ENCODE results near the gene CFAP299.
"Not testable (repeated sequence)": the region's sequence is repeated elsewhere in the genome, so short reads cannot be mapped to it uniquely, and the experiment has no call there.

Gene CFAP299

DNA sequence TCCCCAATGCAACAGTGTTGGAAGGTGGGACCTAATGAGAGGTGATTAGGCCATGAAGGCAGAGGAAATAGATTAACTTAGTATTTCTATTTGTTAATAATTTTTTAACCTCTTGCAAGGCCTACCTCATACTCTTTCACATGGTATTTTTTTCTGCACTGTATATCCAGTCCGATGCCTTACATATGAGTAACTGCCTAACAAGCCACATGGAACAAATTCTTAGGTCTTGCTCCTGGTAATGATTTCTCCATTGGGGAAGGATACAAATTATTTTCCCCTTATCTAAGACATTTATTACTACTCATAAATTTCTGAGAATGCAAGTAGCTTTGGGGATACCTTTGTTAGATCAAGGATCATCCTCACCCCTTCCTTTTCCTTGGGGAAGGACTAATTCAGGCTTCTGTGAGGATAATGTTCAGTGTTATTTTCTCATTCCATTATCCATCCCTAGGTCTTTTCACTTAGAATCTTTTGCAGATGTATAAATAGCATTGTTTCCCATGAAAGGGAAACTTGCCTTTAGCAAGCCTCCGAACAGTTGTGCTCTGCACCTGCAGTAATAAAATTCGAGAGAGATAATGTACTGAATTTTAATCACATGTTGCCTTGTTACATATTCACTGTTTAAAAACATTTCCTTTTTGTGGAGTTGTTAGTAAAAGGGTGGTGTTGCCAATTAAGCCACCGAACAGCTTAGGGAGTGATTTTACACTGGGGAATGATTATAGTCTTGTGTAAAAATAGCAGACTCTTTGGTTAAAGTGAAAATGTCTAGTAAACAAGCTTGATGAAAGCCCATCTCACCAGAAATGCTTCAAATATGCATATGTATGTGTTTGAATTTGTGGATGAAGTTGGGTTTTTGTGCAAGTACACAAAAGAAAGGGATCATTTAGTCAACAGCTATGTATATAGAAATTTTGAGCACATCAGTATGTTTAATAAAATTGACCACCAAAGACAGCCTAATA, 89.9 kb downstream of the CFAP299 start:
- Histone ChIP-seq H3K27me3 (ENCODE audit: control insufficient read depth, insufficient read depth, low read length) (no peaks in the 10 kb centered on the region), H3K9me3 (replicated peaks; ENCODE audit: low read length) (no peaks in the 10 kb centered on the region), H3K9ac (ENCODE audit: low read depth, low read length) (no peak overlapping the region), H3K4me3 (ENCODE audit: low read length) (no peak overlapping the region), H3K4me1 (ENCODE audit: control insufficient read depth, insufficient read depth, low read length) (no peaks in the 10 kb centered on the region), H3K36me3 (ENCODE audit: insufficient read depth, low read length) (no peaks in the 10 kb centered on the region), H3K4me2 (ENCODE audit: low read length) (no peak overlapping the region)

DNA sequence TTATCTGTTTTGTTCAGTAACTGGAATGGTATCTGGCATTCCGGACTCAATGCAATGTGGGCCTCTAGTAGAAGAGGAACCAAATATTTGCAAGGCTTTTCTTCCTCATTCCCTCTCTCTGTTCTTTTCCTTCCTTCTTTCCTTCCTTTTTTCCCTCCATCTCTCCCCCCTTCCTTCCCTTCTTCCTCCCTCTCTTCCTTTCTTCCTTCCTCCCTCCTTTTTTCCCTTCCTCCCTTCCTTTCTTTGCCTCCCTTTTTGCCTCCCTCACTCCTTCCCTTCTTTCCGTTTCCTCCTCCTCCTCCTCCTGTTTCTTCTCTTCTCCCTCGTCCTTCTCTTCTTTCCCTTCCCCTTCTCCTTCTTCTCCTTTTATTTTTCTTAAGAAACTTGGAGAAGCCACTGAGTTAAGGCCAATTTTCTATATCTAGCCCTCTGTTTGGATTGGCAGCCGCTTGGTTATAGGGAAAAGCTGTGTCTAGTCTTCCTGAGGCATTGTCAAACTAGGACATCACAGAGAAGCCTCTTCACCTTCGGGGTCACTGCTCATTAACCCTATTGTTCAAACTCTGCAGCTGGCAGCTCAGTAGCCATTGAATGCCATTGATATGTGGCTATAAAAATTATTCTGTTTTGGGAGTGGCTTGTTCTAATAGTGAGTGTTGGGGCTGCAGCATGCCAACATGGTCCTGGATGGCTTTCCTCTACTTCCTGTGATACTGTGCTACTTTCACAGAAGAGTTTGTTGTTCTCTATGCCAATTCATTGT, 95.9 kb downstream of the CFAP299 start:
- no peak overlapping the region for H3K4me3 ChIP-seq (ENCODE audit: low read length)
- H3K9me3 ChIP-seq (replicated peaks; ENCODE audit: low read length): no peaks in the 10 kb centered on the region
- no peaks in the 10 kb centered on the region for H3K27me3 ChIP-seq (ENCODE audit: control insufficient read depth, insufficient read depth, low read length)
- H3K4me1 ChIP-seq (ENCODE audit: control insufficient read depth, insufficient read depth, low read length): no peaks in the 10 kb centered on the region
- H3K36me3 ChIP-seq (ENCODE audit: insufficient read depth, low read length): no peaks in the 10 kb centered on the region
- no peak overlapping the region for H3K9ac ChIP-seq (ENCODE audit: low read depth, low read length)
- H3K4me2 ChIP-seq (ENCODE audit: low read length): no peak overlapping the region

DNA sequence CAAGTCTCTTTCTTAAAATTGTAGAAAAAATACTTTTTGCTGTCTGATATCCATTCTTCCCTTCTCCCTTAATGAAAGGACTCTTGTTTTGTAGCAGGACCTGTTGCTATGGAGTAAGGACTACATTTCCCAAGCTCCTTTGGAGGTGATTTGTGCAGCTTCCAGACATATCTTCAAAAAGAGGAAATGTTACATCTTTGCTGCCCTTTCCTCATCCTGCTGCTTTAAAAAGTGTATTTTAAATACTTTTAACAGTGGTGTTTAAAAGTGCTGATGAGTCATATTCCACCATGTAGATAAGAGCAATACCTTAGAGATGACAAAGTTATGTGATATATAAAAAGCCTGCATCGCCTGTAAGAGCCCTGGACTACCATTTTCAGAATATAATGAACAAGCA, 98.7 kb downstream of the CFAP299 start:
- Histone ChIP-seq H3K36me3 (ENCODE audit: insufficient read depth, low read length) (no peaks in the 10 kb centered on the region), H3K9ac (ENCODE audit: low read depth, low read length) (no peak overlapping the region), H3K27me3 (ENCODE audit: control insufficient read depth, insufficient read depth, low read length) (no peaks in the 10 kb centered on the region), H3K4me3 (ENCODE audit: low read length) (no peak overlapping the region), H3K4me1 (ENCODE audit: control insufficient read depth, insufficient read depth, low read length) (no peaks in the 10 kb centered on the region), H3K4me2 (ENCODE audit: low read length) (no peak overlapping the region), H3K9me3 (replicated peaks; ENCODE audit: low read length) (no peaks in the 10 kb centered on the region)

DNA sequence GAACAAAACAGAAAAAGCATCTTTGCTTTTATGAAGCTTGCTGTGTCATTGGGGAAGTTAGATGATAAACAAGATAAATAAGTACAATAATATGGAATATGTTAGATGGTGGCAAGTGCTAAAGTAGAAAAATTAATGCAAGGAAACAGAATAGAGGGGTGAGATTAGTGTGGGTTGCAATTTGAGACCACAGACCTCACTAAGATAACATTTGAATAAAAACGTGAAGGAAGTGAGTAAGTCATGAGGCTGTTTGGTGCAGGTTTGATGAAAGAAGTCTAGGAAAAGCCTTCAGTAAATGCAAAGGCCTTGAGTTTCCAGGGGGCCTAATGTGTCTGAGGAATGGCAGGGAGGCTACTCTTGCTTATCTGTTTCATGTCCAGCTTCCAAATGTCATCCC, 102.5 kb downstream of the CFAP299 start:
- Histone ChIP-seq H3K4me1 (ENCODE audit: control insufficient read depth, insufficient read depth, low read length) (peaks cover 5% of the 10 kb centered on the region), H3K9ac (ENCODE audit: low read depth, low read length) (no peak overlapping the region), H3K36me3 (ENCODE audit: insufficient read depth, low read length) (no peaks in the 10 kb centered on the region), H3K9me3 (replicated peaks; ENCODE audit: low read length) (no peaks in the 10 kb centered on the region), H3K4me2 (ENCODE audit: low read length) (no peak overlapping the region), H3K4me3 (ENCODE audit: low read length) (no peak overlapping the region), H3K27me3 (ENCODE audit: control insufficient read depth, insufficient read depth, low read length) (no peaks in the 10 kb centered on the region)

DNA sequence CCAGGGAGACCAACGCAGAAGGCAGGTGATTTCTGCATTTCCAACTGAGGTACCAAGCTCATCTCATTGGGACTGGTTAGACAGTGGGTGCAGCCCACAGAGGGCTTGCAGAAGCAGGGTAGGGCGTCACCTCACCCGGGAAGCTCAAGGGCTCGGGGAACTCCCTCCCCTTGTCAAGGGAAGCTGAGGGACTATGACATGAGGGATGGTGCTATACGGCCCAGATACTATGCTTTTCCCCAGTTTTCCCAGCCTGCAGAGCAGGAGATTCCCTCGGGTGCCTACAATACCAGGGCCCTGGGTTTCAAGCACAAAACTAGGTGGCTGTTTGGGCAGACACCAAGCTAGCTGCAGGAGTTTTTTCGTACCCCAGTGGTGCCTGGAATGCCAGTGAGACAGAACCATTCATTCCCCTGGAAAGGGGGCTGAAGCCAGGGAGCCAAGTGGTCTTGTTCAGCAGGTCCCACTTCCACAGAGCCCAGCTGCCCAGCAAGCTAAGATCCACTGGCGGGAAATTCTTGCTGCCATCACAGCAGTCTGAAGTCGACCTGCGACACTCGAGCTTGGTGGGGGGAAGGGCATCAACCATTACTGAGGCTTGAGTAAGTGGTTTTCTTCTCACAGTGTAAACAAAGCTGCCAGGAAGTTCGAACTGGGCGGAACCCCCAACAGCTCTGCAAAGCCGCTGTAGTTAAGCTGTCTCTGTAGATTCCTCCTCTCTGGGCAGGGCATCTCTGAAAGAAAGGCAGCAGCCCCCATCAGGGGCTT, 103.9 kb downstream of the CFAP299 start:
- not testable (repeated sequence) for H3K36me3 ChIP-seq (ENCODE audit: insufficient read depth, low read length); H3K9ac ChIP-seq (ENCODE audit: low read depth, low read length); H3K27me3 ChIP-seq (ENCODE audit: control insufficient read depth, insufficient read depth, low read length); H3K9me3 ChIP-seq (replicated peaks; ENCODE audit: low read length); H3K4me2 ChIP-seq (ENCODE audit: low read length); H3K4me1 ChIP-seq (ENCODE audit: control insufficient read depth, insufficient read depth, low read length); H3K4me3 ChIP-seq (ENCODE audit: low read length)

DNA sequence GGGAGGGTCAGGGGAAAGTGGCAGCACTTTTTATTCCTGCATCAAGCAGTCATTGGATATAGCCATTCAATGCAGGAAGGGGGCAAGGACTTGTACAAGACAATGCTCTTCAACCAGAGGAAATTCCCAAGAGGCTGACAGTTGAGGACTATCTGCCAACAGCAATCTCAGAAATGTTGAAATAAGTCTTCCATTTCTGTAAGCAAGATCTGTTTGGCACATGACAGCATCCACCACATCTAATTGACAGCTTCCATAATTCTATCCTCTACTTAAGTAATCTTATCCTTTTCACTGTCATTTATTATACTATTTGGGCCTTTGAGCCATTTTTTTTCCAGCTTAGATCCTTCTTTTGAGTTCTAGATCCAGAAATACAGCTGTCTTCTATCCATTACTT, 110.7 kb downstream of the CFAP299 start:
- Histone ChIP-seq H3K9ac (ENCODE audit: low read depth, low read length) (no peak overlapping the region), H3K4me2 (ENCODE audit: low read length) (no peak overlapping the region), H3K4me3 (ENCODE audit: low read length) (no peak overlapping the region), H3K36me3 (ENCODE audit: insufficient read depth, low read length) (no peaks in the 10 kb centered on the region), H3K4me1 (ENCODE audit: control insufficient read depth, insufficient read depth, low read length) (peaks cover 8% of the 10 kb centered on the region), H3K9me3 (replicated peaks; ENCODE audit: low read length) (no peaks in the 10 kb centered on the region), H3K27me3 (ENCODE audit: control insufficient read depth, insufficient read depth, low read length) (no peaks in the 10 kb centered on the region)

DNA sequence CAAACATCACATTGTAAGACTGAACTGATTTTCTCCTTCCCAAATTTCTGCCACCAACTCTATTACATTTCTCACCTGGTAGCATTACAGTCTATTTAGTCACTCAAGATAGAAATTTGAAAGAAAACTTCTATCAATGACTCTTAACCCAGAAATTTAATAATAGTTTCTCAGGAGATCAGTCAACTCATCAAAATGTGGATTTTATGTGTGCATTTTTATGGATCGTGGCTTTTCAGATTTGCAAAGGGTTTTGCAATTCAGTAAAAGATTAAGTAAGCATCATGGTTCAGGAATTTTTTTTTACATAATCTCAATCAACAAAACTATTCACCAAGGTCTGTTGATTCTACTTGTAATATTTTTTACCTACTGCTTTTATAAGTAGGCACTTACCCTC, 111.1 kb downstream of the CFAP299 start:
- no peak overlapping the region for H3K4me3 ChIP-seq (ENCODE audit: low read length)
- H3K9me3 ChIP-seq (replicated peaks; ENCODE audit: low read length): no peaks in the 10 kb centered on the region
- no peak overlapping the region for H3K9ac ChIP-seq (ENCODE audit: low read depth, low read length)
- H3K27me3 ChIP-seq (ENCODE audit: control insufficient read depth, insufficient read depth, low read length): no peaks in the 10 kb centered on the region
- no peaks in the 10 kb centered on the region for H3K36me3 ChIP-seq (ENCODE audit: insufficient read depth, low read length)
- no peak overlapping the region for H3K4me2 ChIP-seq (ENCODE audit: low read length)
- H3K4me1 ChIP-seq (ENCODE audit: control insufficient read depth, insufficient read depth, low read length): peaks cover 8% of the 10 kb centered on the region

DNA sequence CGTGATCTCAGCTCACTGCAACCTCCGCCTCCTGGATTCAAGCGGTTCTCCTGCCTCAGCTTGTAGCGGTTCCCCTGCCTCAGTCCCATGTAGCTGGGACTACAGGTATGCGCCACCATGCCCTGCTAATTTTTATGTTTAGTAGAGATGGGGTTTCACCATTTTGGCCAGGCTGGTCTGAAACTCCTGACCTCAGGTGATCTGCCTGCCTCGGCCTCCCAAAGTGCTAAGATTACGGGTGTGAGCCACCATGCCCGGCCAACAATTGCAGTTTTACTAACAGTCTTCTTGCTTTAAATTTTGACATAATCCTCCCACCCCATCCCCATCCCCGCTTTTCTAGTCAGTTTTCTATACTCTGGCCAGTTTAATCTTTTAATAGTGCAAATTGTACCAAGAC, 112.0 kb downstream of the CFAP299 start:
- Histone ChIP-seq H3K9ac (ENCODE audit: low read depth, low read length) (no peak overlapping the region), H3K4me2 (ENCODE audit: low read length) (no peak overlapping the region), H3K9me3 (replicated peaks; ENCODE audit: low read length) (no peaks in the 10 kb centered on the region), H3K4me1 (ENCODE audit: control insufficient read depth, insufficient read depth, low read length) (peaks cover 8% of the 10 kb centered on the region), H3K36me3 (ENCODE audit: insufficient read depth, low read length) (no peaks in the 10 kb centered on the region), H3K27me3 (ENCODE audit: control insufficient read depth, insufficient read depth, low read length) (no peaks in the 10 kb centered on the region), H3K4me3 (ENCODE audit: low read length) (no peak overlapping the region)

DNA sequence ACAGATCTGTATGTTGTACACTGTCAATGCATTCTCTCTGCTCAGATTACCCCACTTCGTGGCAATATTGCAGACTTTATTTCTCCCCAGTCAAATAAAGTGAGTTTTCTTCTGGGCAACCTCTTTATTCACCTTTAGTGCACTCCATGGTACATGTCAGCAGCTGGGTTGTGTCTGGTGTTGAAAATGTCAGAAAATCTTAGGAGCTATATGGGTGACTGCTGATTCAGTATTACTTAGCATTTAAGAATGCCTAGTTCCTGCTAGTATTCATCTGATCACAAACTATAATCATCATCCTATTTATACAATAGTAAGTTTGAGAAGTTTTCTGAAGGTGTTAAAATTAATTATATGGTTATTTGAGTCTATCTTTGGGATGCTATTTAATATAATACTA, 112.5 kb downstream of the CFAP299 start:
- H3K9me3 ChIP-seq (replicated peaks; ENCODE audit: low read length): no peaks in the 10 kb centered on the region
- H3K27me3 ChIP-seq (ENCODE audit: control insufficient read depth, insufficient read depth, low read length): no peaks in the 10 kb centered on the region

DNA sequence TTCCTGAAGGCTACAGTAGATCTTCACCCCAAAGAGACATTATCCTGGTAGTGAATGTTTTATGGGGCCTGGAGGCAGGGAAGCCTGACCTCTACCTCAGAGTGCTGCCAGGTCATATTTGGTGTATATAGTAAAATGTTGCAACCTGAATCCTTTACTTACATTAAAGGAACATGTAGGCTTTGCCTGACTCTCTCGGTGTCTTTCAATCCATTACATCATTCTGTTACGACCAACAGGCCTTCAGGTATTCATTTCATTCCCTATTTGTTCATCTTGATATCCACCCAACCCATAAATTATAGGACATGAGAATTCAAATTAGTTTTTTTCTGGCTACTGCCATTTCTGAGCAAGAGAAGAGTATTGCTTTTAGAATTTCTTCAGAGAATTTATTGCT, 116.5 kb downstream of the CFAP299 start:
- Histone ChIP-seq H3K4me3 (ENCODE audit: low read length) (no peak overlapping the region), H3K4me1 (ENCODE audit: control insufficient read depth, insufficient read depth, low read length) (no peaks in the 10 kb centered on the region), H3K9me3 (replicated peaks; ENCODE audit: low read length) (no peaks in the 10 kb centered on the region), H3K4me2 (ENCODE audit: low read length) (no peak overlapping the region), H3K27me3 (ENCODE audit: control insufficient read depth, insufficient read depth, low read length) (no peaks in the 10 kb centered on the region), H3K9ac (ENCODE audit: low read depth, low read length) (no peak overlapping the region), H3K36me3 (ENCODE audit: insufficient read depth, low read length) (no peaks in the 10 kb centered on the region)

More for the DNA sequence above, 112.5 kb downstream of the CFAP299 start:
- Histone ChIP-seq H3K4me2 (ENCODE audit: low read length) (no peak overlapping the region), H3K4me3 (ENCODE audit: low read length) (no peak overlapping the region), H3K4me1 (ENCODE audit: control insufficient read depth, insufficient read depth, low read length) (peaks cover 8% of the 10 kb centered on the region), H3K9ac (ENCODE audit: low read depth, low read length) (no peak overlapping the region), H3K36me3 (ENCODE audit: insufficient read depth, low read length) (no peaks in the 10 kb centered on the region)

DNA sequence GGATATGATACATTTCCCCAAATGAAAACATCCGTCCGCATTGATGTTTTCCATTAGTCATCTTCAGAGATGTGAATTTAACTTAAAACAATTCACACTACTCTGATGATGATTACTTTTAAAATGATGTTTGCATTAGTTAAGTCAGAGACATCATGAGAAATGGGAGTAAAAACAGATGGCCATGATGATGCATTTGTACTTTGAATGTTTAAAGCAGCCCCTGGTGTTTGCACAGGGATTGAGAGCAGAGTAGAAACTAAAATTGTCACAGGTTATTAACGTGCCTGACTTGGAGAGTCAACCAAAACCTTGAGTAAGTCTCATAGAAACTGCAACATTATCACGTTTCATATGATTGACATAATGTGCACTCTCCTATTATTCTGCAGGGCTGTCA, 117.2 kb downstream of the CFAP299 start:
- H3K4me2 ChIP-seq (ENCODE audit: low read length): no peak overlapping the region
- no peaks in the 10 kb centered on the region for H3K27me3 ChIP-seq (ENCODE audit: control insufficient read depth, insufficient read depth, low read length)
- no peaks in the 10 kb centered on the region for H3K4me1 ChIP-seq (ENCODE audit: control insufficient read depth, insufficient read depth, low read length)
- no peak overlapping the region for H3K9ac ChIP-seq (ENCODE audit: low read depth, low read length)
- no peaks in the 10 kb centered on the region for H3K9me3 ChIP-seq (replicated peaks; ENCODE audit: low read length)
- H3K36me3 ChIP-seq (ENCODE audit: insufficient read depth, low read length): no peaks in the 10 kb centered on the region
- H3K4me3 ChIP-seq (ENCODE audit: low read length): no peak overlapping the region

Measured in skeletal muscle satellite cell (primary cell).